ENCODE measurements around the gene MKX. TPM values are rescaled to one million over a fixed set of nuclear protein-coding genes. Genes with fewer than 3 reads are reported as not detected.

MKX gene
- total and polyA plus RNA-seq, 7 donors = 0.01 to 0.24 (median 0.07) TPM; not detected in 1

GRCh38 chr10:27646194-27646593 lies 99.4 kb downstream of the MKX start:
- Histone ChIP-seq H3K9me3 (no peaks in the 10 kb centered on the region), H3K27me3 (ENCODE audit: insufficient read depth in 3 of 3, low read length in 2 of 3) (no peaks in the 10 kb centered on the region), H3K27ac (no peak overlapping the region), H3K4me3 (no peak overlapping the region), H3K4me1 (no peaks in the 10 kb centered on the region), H3K36me3 (ENCODE audit: insufficient read depth in 1 of 2, low read depth in 1 of 2) (no peaks in the 10 kb centered on the region)
- intact Hi-C loops (cut with DNase I) = no loop called here
- DNase-seq = no peak
- TF ChIP-seq CTCF (IDR thresholded peaks at IDR 0.05) = no peak
- WGBS, 3 donors = 81 to 86% (median 82%) methylated on average over 4 of the region's 4 CpGs
- ATAC-seq = no peak

- Histone ChIP-seq H3K36me3 (ENCODE audit: insufficient read depth in 1 of 2, low read depth in 1 of 2) (no peaks in the 10 kb centered on the region), H3K27ac (no peak overlapping the region), H3K4me1 (no peaks in the 10 kb centered on the region), H3K9me3 (no peaks in the 10 kb centered on the region), H3K4me3 (no peak overlapping the region), H3K27me3 (ENCODE audit: insufficient read depth in 3 of 3, low read length in 2 of 3) (no peaks in the 10 kb centered on the region)
- no peak for TF ChIP-seq CTCF (IDR thresholded peaks at IDR 0.05)
- WGBS, 3 donors = 77 to 85% (median 85%) methylated on average over 5 of the region's 5 CpGs
- ATAC-seq (no peak), DNase-seq (no peak)
- intact Hi-C loops (cut with DNase I) = no loop called here
Measured at GRCh38 chr10:27644307-27644939, 101.2 kb downstream of the MKX start.

- Histone ChIP-seq H3K27ac (no peak overlapping the region), H3K4me1 (no peaks in the 10 kb centered on the region), H3K36me3 (ENCODE audit: insufficient read depth in 1 of 2, low read depth in 1 of 2) (no peaks in the 10 kb centered on the region), H3K4me3 (no peak overlapping the region), H3K9me3 (no peaks in the 10 kb centered on the region), H3K27me3 (ENCODE audit: insufficient read depth in 3 of 3, low read length in 2 of 3) (no peaks in the 10 kb centered on the region)
- ATAC-seq (no peak), DNase-seq (no peak)
- intact Hi-C loops (cut with DNase I) = no loop called here
- 23 to 36% (median 26%) methylated on average over 2 of the region's 2 CpGs for WGBS, 3 donors
- no peak for TF ChIP-seq CTCF (IDR thresholded peaks at IDR 0.05)
Measured at GRCh38 chr10:27643301-27643700, 102.3 kb downstream of the MKX start.

GRCh38 chr10:27642023-27642589 lies 103.5 kb downstream of the MKX start:
- no peak for DNase-seq
- Histone ChIP-seq H3K27me3 (ENCODE audit: insufficient read depth in 3 of 3, low read length in 2 of 3) (no peaks in the 10 kb centered on the region), H3K9me3 (no peaks in the 10 kb centered on the region), H3K4me3 (no peak overlapping the region), H3K27ac (no peak overlapping the region), H3K4me1 (no peaks in the 10 kb centered on the region), H3K36me3 (ENCODE audit: insufficient read depth in 1 of 2, low read depth in 1 of 2) (no peaks in the 10 kb centered on the region)
- ATAC-seq = no peak
- intact Hi-C loops (cut with DNase I) = no loop called here
- 89 to 98% (median 95%) methylated on average over 2 of the region's 2 CpGs for WGBS, 3 donors
- no peak for TF ChIP-seq CTCF (IDR thresholded peaks at IDR 0.05)
